Large intestine (tissue), 12 donors: ENCODE measurements around the gene REV3L. TPM values are rescaled to one million over a fixed set of nuclear protein-coding genes. Genes with fewer than 3 reads are reported as not detected.

ENCODE experiments used
- DNase-seq, 2 donors: peaks; one replicate each; pipeline versions ENCODE4 v3.0.0 to v3.0.0-alpha.2; 2013
- H3K27ac ChIP-seq: one replicate; pipeline ENCODE4 v1.5.1; 2013; ENCODE audit warnings: low read length
- H3K27me3 ChIP-seq: 2 replicates; pipeline ENCODE4 v1.6.1; 2013; ENCODE audit warnings: low read length; ENCODE audit not compliant: control insufficient read depth, insufficient read depth
- H3K36me3 ChIP-seq: 2 replicates; pipeline ENCODE4 v1.6.1; 2013; ENCODE audit warnings: low read length; ENCODE audit not compliant: control insufficient read depth, insufficient read depth
- H3K4me1 ChIP-seq: one replicate; pipeline ENCODE4 v1.6.1; 2013; ENCODE audit warnings: low read length; ENCODE audit not compliant: control insufficient read depth, insufficient read depth
- H3K4me3 ChIP-seq: one replicate; pipeline ENCODE4 v1.5.1; 2013; ENCODE audit warnings: low read length
- H3K9me3 ChIP-seq: one replicate; pipeline ENCODE4 v1.6.1; 2013; ENCODE audit warnings: mild to moderate bottlenecking, low read depth, low read length, moderate library complexity; ENCODE audit not compliant: control insufficient read depth
- WGBS: methylation state at CpG from one replicate; pipeline ENCODE4 v1.1.5; 2013; ENCODE audit warnings: low lambda C conversion rate; ENCODE audit not compliant: insufficient coverage; 5-methylcytosine and 5-hydroxymethylcytosine counted together
- long read RNA-seq, 11 donors: transcript quantifications; one replicate each; lab custom pipeline, GENCODE V29; 2026
- polyA plus RNA-seq: library from polyadenylated mRNA; unstranded; fragments of 120-200 nt; gene quantifications from one replicate; pipeline ENCODE4 v1.2.1, GENCODE V29; 2013

REV3L gene, protein sequence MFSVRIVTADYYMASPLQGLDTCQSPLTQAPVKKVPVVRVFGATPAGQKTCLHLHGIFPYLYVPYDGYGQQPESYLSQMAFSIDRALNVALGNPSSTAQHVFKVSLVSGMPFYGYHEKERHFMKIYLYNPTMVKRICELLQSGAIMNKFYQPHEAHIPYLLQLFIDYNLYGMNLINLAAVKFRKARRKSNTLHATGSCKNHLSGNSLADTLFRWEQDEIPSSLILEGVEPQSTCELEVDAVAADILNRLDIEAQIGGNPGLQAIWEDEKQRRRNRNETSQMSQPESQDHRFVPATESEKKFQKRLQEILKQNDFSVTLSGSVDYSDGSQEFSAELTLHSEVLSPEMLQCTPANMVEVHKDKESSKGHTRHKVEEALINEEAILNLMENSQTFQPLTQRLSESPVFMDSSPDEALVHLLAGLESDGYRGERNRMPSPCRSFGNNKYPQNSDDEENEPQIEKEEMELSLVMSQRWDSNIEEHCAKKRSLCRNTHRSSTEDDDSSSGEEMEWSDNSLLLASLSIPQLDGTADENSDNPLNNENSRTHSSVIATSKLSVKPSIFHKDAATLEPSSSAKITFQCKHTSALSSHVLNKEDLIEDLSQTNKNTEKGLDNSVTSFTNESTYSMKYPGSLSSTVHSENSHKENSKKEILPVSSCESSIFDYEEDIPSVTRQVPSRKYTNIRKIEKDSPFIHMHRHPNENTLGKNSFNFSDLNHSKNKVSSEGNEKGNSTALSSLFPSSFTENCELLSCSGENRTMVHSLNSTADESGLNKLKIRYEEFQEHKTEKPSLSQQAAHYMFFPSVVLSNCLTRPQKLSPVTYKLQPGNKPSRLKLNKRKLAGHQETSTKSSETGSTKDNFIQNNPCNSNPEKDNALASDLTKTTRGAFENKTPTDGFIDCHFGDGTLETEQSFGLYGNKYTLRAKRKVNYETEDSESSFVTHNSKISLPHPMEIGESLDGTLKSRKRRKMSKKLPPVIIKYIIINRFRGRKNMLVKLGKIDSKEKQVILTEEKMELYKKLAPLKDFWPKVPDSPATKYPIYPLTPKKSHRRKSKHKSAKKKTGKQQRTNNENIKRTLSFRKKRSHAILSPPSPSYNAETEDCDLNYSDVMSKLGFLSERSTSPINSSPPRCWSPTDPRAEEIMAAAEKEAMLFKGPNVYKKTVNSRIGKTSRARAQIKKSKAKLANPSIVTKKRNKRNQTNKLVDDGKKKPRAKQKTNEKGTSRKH (N-terminal part only)
- 23.2 TPM for polyA plus RNA-seq
- long read RNA-seq, donor 1 = 0 reads
- long read RNA-seq, donor 2, partial matches to known transcripts = 5 of 5 reads
- long read RNA-seq, donor 2, other reads (novel, unspliced or antisense) = 0 of 5 reads
- long read RNA-seq, donor 3, partial matches to known transcripts = 10 of 10 reads
- long read RNA-seq, donor 3, other reads (novel, unspliced or antisense) = 0 of 10 reads
- long read RNA-seq, donor 4 = 0 reads
- long read RNA-seq, donor 5 = 0 reads
- long read RNA-seq, donor 6, partial matches to known transcripts = 8 of 8 reads
- long read RNA-seq, donor 6, other reads (novel, unspliced or antisense) = 0 of 8 reads
- long read RNA-seq, donor 7 = 0 reads
- long read RNA-seq, donor 8, partial matches to known transcripts = 7 of 7 reads
- long read RNA-seq, donor 8, other reads (novel, unspliced or antisense) = 0 of 7 reads
- long read RNA-seq, donor 9 = 0 reads
- long read RNA-seq, donor 10 = 0 reads
- long read RNA-seq, donor 11 = 0 reads

DNA sequence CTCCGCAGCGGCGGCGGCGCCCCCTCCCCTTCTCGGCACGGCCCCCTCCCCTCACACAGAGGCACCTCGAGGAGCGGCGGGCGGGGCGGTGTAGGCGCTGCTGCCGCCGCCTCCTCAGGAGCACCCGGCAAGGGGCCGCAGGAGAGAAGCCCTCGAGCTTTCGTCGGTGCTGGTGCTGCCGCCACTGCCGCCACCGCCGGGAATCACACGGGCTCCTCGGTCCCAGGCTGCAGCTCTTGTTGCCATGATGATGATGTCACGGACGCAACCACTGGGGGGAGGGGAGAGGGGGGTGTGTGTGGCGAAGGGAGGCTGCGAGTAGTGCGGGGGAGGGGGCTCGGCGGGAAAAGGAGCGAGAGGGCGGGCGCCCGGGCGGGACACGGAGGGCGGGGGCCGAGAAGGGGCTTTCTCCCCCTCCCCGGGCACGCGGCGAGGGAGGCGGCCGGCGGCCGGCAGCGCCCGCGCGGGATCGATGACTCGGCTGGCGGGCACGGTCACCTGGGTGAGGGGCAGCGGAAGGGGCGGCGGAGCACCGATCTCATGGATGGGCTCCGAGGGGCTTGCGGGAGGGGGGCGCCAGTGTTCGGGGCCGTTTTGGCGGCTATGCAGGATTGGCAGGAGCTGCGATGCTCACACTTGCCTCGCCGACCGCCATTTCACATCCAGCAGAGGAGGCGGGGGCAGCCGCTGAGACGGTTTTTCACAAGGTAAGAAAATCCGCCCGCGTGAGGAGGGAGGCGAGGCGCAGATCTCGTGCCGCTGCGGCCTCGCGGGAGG is at the start of gene REV3L:
REV3L (minus strand) TSS at position 260 of the 777 bp plus-strand sequence. CDS start 330 bp downstream, outside the sequence.
- peaks cover 6% of the 10 kb centered on the region for H3K4me1 ChIP-seq
- peak; percentile 88 to 92 for DNase-seq
- no peaks in the 10 kb centered on the region for H3K27me3 ChIP-seq
- no peaks in the 10 kb centered on the region for H3K36me3 ChIP-seq
- H3K4me3 ChIP-seq = peak within 1 kb of the TSS; percentile 68
- H3K27ac ChIP-seq = peak within 1 kb of the TSS; percentile 91
- no CpG with 5 or more reads among the region's 84 CpGs for WGBS
- H3K9me3 ChIP-seq = no peaks in the 10 kb centered on the region

DNA sequence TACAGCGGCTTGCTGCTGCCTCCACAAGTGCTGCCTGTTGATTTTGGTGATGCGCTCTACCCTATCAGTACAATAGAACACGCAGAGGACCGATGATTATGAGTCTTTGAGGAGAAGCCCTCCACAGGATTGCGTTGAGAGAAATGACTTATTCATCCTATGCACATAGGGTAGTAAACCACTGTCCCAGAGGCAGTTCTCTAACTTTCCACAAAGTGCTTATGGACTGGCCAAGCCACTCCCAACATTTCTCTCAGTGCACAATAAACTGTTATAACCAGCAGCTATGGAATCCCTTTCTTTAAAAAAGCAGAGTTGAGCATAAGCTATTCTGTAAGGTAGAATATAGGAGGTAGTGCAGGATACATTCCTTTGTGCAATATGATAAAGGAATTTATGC is 48.2 kb upstream of the REV3L start:
- Histone ChIP-seq H3K36me3 (no peaks in the 10 kb centered on the region), H3K27me3 (no peaks in the 10 kb centered on the region), H3K4me3 (no peak overlapping the region), H3K4me1 (peaks cover 8% of the 10 kb centered on the region), H3K9me3 (no peaks in the 10 kb centered on the region), H3K27ac (no peak overlapping the region)
- DNase-seq = no peak
- WGBS = no CpG with 5 or more reads among the region's 5 CpGs

DNA sequence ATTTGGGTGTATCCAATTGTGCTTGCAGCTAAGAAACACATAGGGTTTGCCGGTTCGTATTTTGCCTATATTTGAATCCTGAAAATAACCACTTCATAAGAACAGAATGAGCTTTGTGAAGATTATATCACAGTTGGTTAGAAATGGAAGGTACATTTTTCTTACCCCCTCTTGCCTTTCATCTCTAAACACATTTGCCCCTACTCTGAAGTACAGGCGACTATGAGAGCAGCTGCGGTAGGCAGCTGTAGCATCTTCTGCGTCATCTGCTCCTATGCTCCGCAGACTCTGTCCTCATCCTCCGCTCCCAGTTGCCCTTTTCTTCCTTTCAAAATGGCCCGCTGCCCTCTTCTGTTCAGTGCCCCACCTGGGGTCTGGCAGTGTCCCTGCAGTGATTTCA is 47.6 kb upstream of the REV3L start:
- Histone ChIP-seq H3K27ac (peak overlapping the region; percentile 24), H3K4me1 (peaks cover 6% of the 10 kb centered on the region), H3K36me3 (no peaks in the 10 kb centered on the region), H3K9me3 (no peaks in the 10 kb centered on the region), H3K27me3 (no peaks in the 10 kb centered on the region), H3K4me3 (no peak overlapping the region)
- WGBS = 85% methylated on average over 5 of the region's 8 CpGs
- DNase-seq = no peak

DNA sequence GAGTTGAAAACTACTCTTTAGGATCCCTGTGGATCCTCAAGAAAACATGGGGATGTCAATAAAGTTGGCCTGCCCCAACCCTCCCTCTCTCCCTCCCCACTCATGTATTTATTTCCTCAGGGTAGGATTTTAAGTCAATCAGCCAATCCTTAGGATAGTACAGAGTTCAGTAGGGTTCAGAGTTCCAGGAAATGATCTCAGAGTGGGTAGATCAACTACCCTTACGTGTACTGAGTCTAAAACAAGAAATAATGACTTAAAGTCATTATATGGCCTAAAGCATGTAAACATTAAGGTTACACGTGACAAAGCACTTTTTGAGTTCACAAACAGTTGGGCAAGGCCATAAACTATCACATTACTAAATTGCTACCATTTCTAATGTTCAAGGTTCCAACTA is 47.2 kb upstream of the REV3L start:
- Histone ChIP-seq H3K4me1 (peaks cover 6% of the 10 kb centered on the region), H3K27ac (peak overlapping the region; percentile 24), H3K27me3 (no peaks in the 10 kb centered on the region), H3K36me3 (no peaks in the 10 kb centered on the region), H3K4me3 (no peak overlapping the region), H3K9me3 (no peaks in the 10 kb centered on the region)
- DNase-seq = peak; percentile 27 to 78
- WGBS = 33% methylated on average over 1 of the region's 2 CpGs

DNA sequence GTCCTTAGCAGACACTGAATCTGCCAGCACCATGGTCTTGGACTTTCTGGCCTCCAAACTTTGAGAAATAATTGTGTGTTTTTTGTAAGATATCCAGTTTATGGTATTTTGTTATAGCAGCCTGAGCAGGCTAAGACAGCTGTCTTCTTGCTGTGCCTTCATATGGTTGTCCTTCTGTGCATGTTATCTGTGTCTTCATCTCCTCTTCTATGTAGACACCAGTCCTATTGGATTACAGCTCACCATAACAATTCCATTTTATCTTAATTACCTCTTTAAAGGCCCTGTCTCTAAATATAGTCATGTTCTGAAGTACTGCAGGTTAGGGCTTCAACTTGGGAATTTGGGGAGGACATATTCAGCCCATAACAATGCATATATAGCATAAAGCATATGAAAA is 44.3 kb upstream of the REV3L start:
- Histone ChIP-seq H3K27me3 (no peaks in the 10 kb centered on the region), H3K9me3 (no peaks in the 10 kb centered on the region), H3K4me1 (no peaks in the 10 kb centered on the region), H3K27ac (no peak overlapping the region), H3K36me3 (no peaks in the 10 kb centered on the region), H3K4me3 (no peak overlapping the region)
- DNase-seq = no peak

DNA sequence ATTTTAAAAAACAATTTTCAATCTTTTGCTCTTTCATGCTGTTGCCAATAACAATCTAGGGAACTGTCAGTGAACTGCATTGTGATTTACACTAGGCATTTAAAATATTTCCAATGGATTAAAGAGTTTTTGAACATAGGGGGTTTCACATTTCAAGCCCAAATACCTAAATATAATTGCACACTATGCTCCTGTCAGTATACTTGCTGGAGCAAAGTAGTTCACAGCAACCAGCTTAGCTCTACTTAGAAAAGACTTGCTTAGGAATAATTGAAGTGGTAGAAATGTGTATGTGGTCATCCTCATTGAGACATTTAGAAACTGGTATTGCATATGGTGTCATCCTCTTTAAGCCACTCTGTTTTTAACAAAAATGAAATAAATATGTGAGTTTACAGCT is 41.7 kb upstream of the REV3L start:
- Histone ChIP-seq H3K27me3 (no peaks in the 10 kb centered on the region), H3K27ac (no peak overlapping the region), H3K36me3 (no peaks in the 10 kb centered on the region), H3K4me3 (no peak overlapping the region), H3K9me3 (no peaks in the 10 kb centered on the region), H3K4me1 (no peaks in the 10 kb centered on the region)
- no peak for DNase-seq

DNA sequence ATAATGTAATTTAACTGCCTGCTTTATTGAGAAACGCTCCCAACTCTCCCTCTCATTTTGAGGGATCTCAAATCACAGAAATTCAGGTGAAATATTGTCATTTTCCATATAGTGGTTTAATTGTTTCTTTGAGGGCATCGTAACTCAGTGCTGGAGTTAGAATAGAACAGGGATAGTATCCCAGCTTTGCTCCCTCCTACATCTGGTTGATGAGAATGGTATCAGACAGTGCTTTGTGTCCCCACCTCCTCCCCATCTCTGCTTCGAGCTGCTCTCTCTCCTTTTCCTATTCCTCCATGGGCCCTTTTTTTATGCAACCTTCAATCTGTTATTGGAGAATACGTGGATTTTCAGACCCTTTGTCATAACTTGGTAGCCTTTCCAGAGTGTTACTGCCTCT is 41.2 kb upstream of the REV3L start:
- Histone ChIP-seq H3K27me3 (no peaks in the 10 kb centered on the region), H3K36me3 (no peaks in the 10 kb centered on the region), H3K27ac (no peak overlapping the region), H3K4me3 (no peak overlapping the region), H3K9me3 (no peaks in the 10 kb centered on the region), H3K4me1 (no peaks in the 10 kb centered on the region)
- DNase-seq = no peak
- 90% methylated on average over 2 of the region's 4 CpGs for WGBS

DNA sequence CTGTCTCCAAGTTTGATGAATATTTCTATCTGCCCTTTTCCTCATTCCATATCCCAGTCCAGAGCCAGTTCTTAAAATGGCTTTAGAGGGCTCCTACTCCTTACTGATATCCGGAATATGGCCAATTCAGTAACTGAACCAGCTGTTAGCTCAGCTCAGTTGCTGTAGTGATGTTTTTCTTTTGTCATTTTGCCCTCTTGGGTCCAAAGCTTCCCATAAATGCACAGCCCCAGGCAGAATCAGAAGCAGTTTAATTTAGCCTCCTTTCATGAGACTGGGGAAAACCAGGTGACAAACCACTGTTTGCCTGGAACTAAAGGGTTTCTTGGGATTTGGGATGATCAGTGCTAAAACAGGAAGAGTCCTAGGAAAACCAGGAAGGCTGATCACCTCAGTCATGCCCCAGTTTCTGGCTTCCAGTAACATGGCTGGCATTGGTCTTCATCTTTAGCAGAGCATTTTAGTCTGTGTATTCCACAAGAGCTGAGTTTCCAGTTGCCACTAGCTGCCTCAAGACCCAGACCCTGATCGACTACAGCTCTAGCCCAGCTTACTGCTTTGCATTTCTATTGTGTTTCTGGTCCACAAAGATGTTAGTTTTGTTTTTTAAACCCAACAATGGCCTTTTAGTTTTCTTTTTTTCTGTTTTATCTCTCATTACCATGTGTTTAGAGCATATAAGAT is 40.6 kb upstream of the REV3L start:
- no CpG with 5 or more reads among the region's 2 CpGs for WGBS
- Histone ChIP-seq H3K4me1 (no peaks in the 10 kb centered on the region), H3K4me3 (no peak overlapping the region), H3K36me3 (no peaks in the 10 kb centered on the region), H3K27me3 (no peaks in the 10 kb centered on the region), H3K9me3 (no peaks in the 10 kb centered on the region), H3K27ac (no peak overlapping the region)
- DNase-seq = no peak
